OCI-M2 (cell line): ENCODE data around the gene C2orf74.
A peak's percentile ranks its signal among the peaks of the same experiment; 100 is the strongest.
"Not testable (repeated sequence)": the region's sequence is repeated elsewhere in the genome, so short reads cannot be mapped to it uniquely, and the experiment has no call there.

Experiments
- DNase-seq: peaks from one replicate; lab custom pipeline; 2025; ENCODE audit not compliant: unreplicated experiment; lab: John Stamatoyannopoulos, UW

C2orf74 gene

DNA sequence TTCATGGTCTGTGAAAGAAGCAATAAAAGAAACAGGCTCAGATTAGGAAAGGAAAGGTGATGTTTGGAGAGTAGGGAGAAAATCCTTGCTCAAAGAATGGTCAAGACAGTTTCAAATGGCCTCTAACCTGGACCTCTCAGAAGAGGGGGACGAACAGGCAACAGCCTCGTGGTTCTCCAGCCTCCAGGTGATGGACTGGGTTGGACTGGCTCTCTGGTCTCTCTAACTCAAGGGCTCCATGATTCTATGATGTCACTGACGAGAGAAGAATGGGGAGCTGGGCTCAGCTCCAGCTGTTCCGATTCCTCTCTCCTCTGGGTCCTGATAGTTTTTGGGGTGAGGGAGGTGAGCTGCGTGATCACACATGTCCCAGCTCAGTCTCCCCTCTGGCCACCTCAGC lies at the start of gene C2orf74:
Gene C2orf74 (plus strand): TSS at position 301 of the 400 bp plus-strand sequence. CDS start 327 bp downstream, outside the sequence.
- DNase-seq, result no peak

GRCh38 chr2:61114147-61114546 lies 47.8 kb upstream of the C2orf74 start:
- DNase-seq, result no peak

- DNase-seq, result no peak
These were observed 45.7 kb upstream of the C2orf74 start for GRCh38 chr2:61116302-61116701.

DNA sequence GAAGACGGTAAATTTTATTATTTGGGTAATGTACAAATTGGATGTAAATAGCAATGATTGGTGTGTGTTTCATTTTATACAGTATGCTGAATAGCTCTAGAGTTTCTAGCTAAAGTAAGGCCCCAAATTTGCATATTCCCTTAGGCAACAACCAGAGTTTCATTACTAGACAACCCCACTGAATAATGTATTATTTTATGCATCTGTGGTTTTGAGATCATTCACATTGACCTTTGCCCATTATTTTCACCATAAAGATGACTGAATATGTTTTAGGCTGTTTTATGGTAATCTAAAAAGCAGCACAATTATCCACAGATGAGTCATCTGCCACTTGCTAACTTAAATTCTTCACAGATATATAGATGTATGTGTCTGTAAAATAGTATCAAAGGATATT lies 44.5 kb upstream of the C2orf74 start:
- DNase-seq, result no peak

GRCh38 chr2:61125123-61125710 lies 36.8 kb upstream of the C2orf74 start:
- DNase-seq, result no peak

DNA sequence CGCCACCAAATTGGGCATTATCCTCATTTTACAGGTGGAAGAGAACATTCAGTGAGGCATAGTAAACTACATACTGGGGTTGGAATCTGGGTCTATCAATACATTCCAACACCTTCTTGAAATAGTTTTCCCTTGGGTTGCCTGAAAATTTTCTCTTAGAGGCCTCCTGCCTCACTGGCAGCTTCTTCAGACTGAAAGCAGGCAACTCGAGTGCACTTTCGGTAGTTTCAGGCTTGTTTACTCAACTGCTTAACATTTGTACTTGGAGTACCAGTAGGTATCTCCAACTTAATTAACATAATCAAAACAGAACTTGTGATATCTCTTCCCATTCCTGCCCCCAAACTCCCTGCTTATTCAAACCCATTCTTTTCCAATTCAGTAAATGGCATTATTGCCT lies 36.2 kb upstream of the C2orf74 start:
- no peak for DNase-seq

DNA sequence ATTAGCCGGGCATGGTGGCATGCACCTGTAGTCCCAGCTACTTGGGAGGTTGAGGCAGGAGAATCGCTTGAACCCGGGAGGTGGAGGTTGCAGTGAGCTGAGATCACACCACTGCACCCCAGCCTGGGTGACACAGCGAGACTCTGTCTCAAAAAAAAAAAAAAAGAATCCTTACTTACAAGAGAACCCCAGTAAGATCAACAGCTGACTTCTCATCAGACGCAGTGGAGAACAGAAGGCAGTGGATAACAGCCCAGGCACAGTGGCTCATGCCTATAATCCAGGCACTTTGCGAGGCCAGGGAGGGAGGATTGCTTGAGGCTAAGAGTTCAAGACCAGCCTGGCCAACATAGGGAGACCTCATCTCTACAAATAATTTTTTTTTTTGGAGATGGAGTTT lies 33.9 kb upstream of the C2orf74 start:
- not testable (repeated sequence) for DNase-seq

DNA sequence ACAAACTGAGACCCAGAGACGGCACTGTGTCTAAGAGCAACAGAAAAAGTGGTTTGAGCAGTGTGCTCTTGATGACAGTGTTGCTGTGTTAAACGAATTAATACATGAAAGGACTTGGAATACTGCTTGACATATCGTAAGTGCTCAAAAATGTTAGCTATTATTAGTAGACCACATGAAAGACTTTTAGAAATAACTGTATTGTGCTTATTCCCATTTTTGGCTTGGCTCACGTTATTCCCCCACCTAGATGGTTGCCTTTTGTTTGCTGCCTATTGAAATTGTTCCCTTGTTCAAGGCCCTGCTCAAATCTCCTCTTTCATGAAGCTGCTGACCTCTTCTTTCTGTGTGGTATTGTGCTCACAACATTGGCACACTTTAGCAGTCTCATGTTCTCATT lies 27.8 kb upstream of the C2orf74 start:
- DNase-seq, result no peak

GRCh38 chr2:61135510-61135909 lies 26.5 kb upstream of the C2orf74 start:
- DNase-seq, result no peak

- DNase-seq, result no peak
These were observed 23.1 kb upstream of the C2orf74 start for GRCh38 chr2:61138859-61139258.

DNA sequence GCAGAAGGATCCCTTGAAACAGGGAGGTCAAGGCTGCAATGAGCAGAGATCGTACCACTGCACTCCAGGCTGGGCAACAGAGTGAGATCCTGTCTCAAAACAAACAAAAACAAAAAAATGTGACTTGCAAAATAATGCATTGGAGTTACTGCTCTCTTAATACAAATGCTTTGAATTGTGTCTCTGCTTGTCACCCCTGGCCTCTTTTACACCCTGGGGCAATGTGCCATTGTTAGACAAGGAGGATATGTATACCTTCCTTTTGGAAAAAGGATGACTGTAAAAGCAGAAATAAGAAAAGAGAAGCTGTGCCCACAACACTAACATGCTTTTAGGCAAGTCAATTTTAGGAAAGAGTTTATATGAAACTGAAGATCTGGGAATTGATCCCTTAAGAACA lies 20.8 kb upstream of the C2orf74 start:
- no peak for DNase-seq

GRCh38 chr2:61144697-61145268 lies 17.2 kb upstream of the C2orf74 start:
- DNase-seq, result peak; percentile 74

DNA sequence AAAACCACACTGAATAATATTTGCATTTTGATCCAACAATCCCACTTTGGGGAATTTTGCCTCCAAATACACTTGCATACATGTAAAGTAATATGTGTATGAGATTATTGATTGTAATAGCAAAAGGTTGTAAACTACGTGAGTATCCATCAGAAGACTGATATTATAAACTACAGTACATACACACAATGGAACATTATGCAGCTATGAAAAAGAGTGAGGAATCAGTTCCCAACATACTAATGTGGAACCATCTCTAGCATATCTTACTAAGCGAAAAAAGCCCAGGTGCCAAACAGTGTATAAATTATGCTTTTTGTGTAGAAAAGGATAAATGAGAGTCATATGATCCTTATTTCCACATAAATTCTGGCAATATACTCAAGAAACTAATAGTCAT lies 16.0 kb upstream of the C2orf74 start:
- no peak for DNase-seq

GRCh38 chr2:61148091-61148490 lies 13.9 kb upstream of the C2orf74 start:
- DNase-seq, result not testable (repeated sequence)

GRCh38 chr2:61149074-61149473 lies 12.9 kb upstream of the C2orf74 start:
- DNase-seq, result no peak

DNA sequence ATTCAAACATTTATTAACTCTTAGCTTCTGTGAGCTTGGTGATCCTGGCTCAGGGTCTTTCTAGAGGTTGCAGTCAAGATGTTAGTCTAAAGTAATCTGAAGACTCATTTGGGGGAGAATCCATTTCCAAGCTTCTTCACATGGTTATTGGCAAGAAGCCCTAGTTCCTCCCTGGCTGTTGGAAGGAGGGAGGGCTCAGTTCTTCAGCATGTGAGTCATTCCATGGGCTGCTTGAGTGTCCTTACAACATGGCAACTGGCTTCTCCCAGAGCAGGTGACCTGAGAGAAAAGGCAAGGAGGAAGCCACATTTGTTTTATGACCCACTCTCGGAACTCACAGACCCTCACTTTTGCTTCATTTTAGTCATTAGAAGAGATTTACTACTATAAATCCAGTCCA lies 10.6 kb upstream of the C2orf74 start:
- no peak for DNase-seq

DNA sequence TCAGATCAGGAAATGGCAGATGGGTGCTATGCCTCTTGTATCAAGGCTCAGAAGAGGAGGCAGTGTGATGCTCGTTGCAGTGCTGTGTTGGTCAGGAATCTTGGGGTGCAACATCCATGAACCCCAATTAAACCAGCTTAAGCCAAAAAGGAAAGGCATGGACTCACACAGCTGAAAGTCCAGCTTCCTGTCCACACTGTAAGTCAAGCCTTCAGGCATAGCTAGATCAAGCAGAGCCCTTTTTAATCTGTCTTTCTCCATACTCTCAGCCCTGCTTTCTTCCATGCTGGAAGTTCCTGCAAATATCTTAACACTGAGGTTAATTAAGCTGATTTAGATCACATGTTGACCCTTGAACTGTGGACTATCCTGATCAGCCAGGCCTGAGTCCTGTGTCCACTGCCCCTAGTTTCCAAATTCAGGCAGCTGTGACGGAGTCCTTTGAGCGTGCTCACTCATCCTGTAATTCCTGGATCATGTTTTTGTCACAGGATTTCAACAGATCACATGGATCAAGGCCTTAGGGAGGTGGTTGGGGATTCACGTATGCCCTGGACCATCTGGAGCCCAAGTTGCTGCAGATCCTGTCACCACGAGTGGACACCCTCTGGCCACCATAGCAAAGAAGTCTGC lies 4.5 kb upstream of the C2orf74 start:
- DNase-seq, result no peak

GRCh38 chr2:61158356-61158955 lies 3.5 kb upstream of the C2orf74 start:
- DNase-seq, result no peak

GRCh38 chr2:61162721-61163120 lies 733 bp downstream of the C2orf74 start:
- DNase-seq, result no peak

- DNase-seq, result not testable (repeated sequence)
These were observed 3.1 kb downstream of the C2orf74 start for GRCh38 chr2:61165082-61165481.

- no peak for DNase-seq
These were observed 4.0 kb downstream of the C2orf74 start for GRCh38 chr2:61165946-61166345.

DNA sequence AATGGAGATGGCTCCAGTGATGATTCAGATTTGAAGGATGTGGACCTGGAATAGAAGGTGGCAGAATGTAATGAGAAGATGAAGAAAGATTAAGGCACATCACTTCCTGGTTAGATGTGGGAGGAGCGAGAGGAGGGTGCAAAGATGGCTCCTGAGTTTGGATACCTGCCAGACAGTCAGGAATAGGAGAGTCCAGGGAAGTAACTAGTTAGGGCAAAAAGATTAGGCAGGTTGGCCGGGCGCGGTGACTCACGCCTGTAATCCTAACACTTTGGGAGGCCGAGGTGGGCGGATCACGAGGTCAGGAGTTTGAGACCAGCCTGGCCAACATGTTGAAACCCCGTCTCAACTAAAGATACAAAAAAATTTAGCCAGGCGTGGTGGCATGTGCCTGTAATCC lies 5.6 kb downstream of the C2orf74 start:
- DNase-seq, result no peak
